Coronary artery (tissue), 2 donors: ENCODE measurements around the gene TOP1.

Experiments used
- DNase-seq: peaks from one replicate; pipeline ENCODE4 v3.0.0-alpha.2; 2017; ENCODE audit warnings: low spot score
- H3K27ac ChIP-seq, 2 donors: fragments of 200-600 bp; sonication (generic); one replicate each; pipeline ENCODE4 v1.5.1; 2016 to 2019
- H3K4me3 ChIP-seq: fragments of 200-600 bp; sonication (generic); 2 replicates; pipeline ENCODE4 v1.5.1; 2016; ENCODE audit warnings: mild to moderate bottlenecking, moderate library complexity
- TF ChIP-seq, protein P1 (sequence below): fragments of 200-600 bp; sonication (generic); IDR thresholded peaks from one replicate; pipeline ENCODE4 v1.5.1; 2019; ENCODE audit warnings: antibody characterized with exemption

The TOP1 gene

GRCh38 chr20:41045671-41046070, 17.0 kb downstream of the TOP1 start:
- TF ChIP-seq, protein P1, sequence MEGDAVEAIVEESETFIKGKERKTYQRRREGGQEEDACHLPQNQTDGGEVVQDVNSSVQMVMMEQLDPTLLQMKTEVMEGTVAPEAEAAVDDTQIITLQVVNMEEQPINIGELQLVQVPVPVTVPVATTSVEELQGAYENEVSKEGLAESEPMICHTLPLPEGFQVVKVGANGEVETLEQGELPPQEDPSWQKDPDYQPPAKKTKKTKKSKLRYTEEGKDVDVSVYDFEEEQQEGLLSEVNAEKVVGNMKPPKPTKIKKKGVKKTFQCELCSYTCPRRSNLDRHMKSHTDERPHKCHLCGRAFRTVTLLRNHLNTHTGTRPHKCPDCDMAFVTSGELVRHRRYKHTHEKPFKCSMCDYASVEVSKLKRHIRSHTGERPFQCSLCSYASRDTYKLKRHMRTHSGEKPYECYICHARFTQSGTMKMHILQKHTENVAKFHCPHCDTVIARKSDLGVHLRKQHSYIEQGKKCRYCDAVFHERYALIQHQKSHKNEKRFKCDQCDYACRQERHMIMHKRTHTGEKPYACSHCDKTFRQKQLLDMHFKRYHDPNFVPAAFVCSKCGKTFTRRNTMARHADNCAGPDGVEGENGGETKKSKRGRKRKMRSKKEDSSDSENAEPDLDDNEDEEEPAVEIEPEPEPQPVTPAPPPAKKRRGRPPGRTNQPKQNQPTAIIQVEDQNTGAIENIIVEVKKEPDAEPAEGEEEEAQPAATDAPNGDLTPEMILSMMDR: no peak
- H3K27ac ChIP-seq: no peak overlapping the region
- H3K4me3 ChIP-seq: no peak overlapping the region
- DNase-seq: no peak

- H3K27ac ChIP-seq: peak overlapping the region in 1 of 2 donors; percentile 2
- TF ChIP-seq, protein P1: no peak
- DNase-seq: no peak
- H3K4me3 ChIP-seq: no peak overlapping the region
Observed at GRCh38 chr20:41046716-41047115, 18.1 kb downstream of the TOP1 start.

- H3K4me3 ChIP-seq: peak overlapping the region; percentile 36
- TF ChIP-seq, protein P1: no peak
- peak overlapping the region; percentile 17 to 48 for H3K27ac ChIP-seq
- DNase-seq: no peak
Observed at GRCh38 chr20:41047279-41047974, 18.8 kb downstream of the TOP1 start.

DNA sequence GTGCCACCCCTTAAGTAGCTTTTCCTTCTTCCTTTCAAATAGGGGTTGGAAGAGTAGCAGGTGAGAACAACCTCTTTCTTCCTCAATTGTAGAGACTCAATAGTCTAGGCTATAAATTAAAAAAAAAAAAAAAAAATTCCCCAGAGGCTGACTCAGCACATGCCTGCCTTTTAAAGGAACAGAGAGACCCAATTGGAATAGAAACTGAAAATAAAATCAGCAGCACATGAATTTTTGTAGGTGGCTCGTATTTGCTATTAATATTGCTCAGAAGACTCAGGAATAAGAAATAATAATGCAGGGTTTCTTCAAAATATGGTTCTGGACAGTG, 19.3 kb downstream of the TOP1 start:
- H3K27ac ChIP-seq: peak overlapping the region; percentile 12 to 48
- DNase-seq: no peak
- TF ChIP-seq, protein P1: no peak
- H3K4me3 ChIP-seq: peak overlapping the region; percentile 36

DNA sequence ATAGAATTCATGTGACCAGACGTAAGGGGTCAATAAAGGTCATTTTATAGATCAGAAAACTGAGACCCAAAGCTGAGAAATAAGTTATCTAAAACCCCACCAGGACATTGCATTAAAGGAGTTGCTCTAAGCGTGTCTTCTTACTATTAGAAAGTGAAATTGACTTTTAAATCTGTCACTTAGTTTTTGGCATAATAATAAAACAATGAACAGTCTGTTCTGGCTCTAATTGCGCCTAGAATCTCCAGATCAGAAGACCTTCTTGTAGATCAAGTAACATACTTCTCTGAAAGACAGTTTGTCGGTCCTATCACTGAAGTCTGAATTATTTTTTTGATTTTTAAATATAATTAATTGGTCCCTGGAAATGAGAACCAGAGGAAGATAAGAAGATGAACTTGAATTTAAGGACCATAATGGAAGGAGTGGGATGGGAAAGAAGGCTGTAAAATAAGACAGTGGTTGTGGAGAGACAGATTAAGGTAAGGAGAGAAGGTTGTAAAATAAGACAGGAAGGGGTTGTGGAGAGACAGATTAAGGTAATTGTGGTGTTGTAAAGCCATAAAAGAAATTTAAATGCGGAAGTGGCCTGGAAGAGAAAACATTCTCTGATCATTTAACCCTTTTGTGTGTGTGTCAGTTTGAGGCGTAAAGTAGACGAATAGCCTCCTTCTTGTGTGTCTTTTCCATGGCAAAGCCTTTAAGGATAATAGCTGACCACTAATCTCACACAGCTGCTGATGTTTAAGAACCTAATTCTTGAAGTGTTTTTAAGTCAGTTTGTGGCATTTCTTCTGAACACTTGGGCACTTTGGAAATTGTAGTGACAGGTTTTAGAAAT, 20.1 kb downstream of the TOP1 start:
- TF ChIP-seq, protein P1: no peak
- Histone ChIP-seq H3K27ac (peak overlapping the region; percentile 12 to 48), H3K4me3 (peak overlapping the region; percentile 36)
- DNase-seq: no peak

DNA sequence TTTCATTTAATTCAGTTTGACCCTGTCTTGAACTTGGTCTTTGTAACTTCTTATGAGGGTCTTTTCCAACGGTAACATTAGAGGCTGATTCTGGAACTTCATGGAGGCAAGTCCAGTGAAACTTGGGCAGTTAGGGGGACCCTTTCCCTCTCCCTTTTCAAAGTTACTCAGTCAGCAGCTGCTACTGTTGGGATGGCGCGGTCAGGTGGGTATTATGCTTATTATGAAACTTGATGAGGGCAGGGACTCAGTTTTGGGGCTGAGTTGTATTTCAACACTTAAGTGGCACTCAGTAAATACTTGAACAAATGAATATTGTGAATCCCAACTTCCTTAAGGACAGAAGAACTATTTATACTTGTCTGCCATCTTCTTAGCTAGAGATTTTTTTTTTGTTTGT, 20.8 kb downstream of the TOP1 start:
- H3K27ac ChIP-seq: no peak overlapping the region
- no peak overlapping the region for H3K4me3 ChIP-seq
- no peak for DNase-seq
- TF ChIP-seq, protein P1: no peak
